Stromal cell of bone marrow (primary cell): Measurements from ENCODE around the gene ZNF841.
"Not testable (repeated sequence)": the region's sequence is repeated elsewhere in the genome, so short reads cannot be mapped to it uniquely, and the experiment has no call there.

Experiments used
- DNase-seq: peaks from one replicate; pipeline ENCODE4 v3.0.0-alpha.2; 2012; ENCODE audit warnings: low read depth

Gene ZNF841

DNA sequence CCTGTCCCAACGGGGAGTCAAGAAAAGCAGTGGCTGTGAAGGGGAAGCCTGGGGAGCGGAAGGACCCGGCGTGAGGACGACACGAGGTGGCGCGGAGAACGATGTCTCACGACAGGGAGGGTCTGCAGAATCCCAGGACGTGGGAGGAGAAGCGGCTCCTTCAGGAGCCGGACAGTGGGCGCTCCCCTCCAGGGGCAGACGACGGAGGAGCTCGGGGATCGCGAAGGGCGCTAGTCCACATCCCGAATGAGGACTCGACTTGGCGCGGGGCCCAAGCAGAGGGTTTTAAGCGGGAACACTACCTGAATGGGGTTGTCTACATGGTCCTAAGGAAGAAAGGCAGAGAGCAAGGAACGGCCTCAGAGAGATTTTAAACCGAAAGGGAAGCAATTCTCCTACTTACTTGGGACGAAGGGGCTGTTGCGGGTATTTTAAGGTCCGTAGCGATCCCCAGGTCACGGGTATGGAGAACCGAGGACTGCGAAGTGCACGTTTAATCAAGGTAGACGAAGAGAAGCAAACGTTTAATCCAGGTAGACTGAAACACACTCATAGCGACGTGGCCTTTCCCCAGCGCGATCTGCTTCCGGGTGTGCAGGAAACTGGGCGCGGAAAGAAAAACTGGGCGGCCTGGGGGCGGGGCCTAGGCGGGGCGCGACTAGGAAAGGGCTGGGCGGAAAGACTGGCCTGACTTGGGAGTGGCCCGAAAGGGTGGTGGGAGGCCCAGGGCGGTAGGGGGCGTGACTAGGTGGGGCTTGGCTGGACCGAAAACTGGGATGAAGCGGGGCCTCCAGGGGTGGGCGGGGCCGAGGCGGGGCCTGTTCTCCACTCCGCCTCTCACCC, at the start of gene ZNF841:
TSS of gene ZNF841 (minus strand) at position 594 of the 843 bp plus-strand sequence. CDS start 10,964 bp downstream, outside the sequence.
- DNase-seq, result peak; percentile 94

DNA sequence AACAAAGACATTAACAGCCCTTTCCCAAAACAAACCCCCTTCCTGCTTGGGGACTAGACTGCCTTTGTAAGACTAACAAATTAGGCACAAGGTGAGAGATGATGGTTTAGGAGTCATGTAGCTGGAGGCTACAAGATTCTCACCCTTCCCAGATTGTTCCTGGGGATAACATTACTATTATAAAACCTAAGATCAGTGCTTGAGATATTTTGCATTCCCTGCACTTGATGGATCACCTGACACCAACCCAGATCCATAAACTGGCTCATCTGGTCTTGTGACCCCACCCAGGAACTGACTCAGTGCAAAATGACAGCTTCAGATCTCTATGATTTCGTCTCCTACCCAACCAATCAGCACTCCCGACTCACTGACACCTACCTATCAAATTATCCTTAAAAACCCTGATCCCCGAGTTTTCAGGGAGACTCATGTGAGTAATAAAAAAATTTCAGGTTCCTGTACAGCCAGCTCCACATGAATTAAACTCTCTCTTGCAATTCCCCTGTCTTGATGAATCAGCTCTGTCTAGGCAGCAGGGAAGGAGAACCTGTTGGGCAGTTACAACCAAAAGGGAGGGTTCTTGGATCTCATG, 46.5 kb upstream of the ZNF841 start:
- DNase-seq, result no peak

GRCh38 chr19:52141203-52141602, 45.6 kb upstream of the ZNF841 start:
- no peak for DNase-seq

- no peak for DNase-seq
Observed at GRCh38 chr19:52140032-52140710, 44.6 kb upstream of the ZNF841 start.

DNA sequence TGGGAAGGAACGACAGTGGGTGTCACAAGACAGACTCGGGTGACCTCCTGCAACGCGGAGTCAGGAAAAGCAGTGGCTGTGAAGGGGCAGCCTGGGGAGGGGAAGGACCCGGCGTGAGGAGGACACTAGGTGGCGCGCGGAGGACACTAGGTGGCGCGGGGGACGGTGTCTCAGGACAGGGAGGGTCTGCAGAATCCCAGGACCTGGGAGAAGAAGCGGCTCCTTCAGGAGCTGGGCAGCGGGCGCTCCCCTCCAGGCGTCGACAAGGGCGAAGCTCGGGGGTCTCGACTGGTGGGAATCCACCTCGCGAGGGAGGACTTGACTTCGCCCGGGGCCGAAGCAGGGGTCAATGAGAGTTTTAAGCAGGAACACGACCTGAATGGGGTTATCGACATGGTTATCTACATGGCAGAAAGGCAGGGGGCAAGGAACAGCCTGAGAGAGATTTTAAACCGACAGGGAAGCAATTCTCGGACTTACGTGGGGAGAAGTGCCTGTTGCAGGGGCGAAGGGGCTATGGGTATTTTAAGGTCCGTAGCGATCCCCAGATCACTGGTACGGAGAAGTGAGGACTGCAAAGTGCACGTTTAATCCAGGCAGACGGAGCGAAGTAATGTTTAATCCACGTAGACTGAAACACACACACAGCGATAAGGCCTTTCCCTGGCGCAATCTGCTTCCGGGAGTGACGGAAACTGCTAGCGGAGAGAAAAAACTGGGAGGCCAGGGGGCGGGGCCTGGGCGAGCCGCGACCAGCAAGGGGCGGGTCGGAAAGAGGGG, 43.9 kb upstream of the ZNF841 start, which contains the start of gene ZNF616:
TSS of gene ZNF616 (minus strand) at position 687 of the 780 bp plus-strand sequence. CDS start 9,426 bp downstream, outside the sequence.
- DNase-seq, result peak; percentile 92

DNA sequence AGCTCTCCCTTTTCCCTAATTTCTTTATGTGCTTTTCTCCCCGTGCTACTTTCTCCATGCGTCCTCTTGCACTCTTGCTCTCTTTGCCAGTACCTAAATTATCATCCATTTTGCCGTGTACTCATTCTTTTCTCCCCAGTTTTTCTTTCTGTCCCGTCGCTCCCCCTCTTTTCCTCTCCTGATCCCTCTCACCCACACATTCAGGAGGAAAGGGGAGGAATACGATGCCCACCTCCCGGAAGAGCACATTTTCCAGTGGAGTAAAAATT, 43.4 kb upstream of the ZNF841 start:
- DNase-seq, result no peak

DNA sequence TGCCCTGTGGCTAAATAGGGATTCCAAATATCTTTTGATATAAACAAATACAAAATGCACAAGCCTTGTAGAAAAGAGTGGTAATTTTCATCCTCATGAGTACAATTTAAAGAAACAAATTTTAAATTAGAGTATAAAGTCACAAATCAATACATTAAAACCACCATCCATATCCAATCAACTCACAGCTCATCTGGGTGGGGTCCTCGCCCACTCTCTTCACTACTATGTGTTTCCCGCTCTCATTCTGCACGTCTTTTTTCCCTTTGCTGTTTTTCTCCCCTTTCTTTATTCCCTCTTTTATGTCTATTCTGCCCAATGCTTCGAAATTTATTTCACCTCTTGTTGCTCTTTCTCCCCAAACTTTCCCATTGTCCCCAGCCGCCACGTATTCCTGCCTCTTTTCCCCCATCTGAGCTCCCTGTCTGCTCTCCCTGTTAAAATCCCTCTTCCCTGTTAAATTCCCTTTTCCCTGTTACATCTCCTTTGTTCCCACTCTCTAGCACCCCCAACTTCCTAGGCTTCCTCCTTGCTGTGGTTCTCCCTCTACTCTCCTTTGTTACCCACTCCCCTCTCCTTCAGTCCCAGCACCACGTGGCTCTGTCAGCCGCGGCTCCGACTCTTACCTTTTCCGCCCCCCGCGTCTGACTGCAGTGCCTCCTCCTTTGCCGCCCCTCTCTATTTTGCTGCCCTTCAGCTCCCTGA, 42.9 kb upstream of the ZNF841 start:
- no peak for DNase-seq

DNA sequence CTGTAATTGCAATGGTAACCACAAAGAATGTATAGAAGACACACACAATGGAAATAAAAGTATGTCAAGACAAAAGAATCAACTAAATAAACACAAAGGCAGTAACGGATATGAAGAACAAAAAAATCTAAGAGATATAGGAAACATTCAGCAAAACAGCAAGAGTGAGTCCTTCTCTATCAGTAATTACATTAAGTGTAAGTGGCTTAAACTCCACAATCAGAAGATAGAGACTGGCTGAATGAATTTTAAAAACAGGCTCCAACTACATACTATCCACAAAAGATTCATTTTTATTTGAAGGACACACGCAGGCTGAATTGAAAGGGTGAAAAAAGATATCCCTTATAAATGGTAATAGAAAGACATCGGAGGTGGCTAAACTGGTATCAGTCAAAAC, 24.7 kb upstream of the ZNF841 start:
- DNase-seq, result no peak

DNA sequence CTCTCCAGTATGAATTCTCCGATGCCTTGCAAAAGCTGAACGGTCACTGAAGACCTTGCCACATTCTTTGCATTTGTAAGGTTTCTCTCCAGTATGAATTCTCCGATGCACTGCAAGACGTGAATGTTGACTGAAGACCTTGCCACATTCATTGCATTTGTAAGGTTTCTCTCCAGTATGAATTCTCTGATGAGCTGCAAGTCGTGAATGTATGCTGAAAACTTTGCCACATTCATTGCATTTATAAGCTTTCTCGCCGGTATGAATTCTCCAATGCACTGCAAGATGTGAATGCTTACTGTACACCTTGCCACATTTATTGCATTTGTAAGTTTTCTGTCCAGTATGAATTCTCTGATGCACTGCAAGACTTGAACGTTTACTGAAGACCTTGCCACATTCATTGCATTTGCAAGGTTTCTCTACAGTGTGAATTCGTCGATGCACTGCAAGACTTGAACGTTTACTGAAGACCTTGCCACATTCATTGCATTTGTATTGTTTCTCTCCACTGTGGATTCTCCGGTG, 20.0 kb upstream of the ZNF841 start:
- no peak for DNase-seq

GRCh38 chr19:52114691-52115090, 19.1 kb upstream of the ZNF841 start:
- no peak for DNase-seq

GRCh38 chr19:52112624-52113023, 17.1 kb upstream of the ZNF841 start:
- DNase-seq, result no peak

- no peak for DNase-seq
Observed at GRCh38 chr19:52110780-52111179, 15.2 kb upstream of the ZNF841 start.

GRCh38 chr19:52102782-52103181, 7.2 kb upstream of the ZNF841 start:
- DNase-seq, result no peak

DNA sequence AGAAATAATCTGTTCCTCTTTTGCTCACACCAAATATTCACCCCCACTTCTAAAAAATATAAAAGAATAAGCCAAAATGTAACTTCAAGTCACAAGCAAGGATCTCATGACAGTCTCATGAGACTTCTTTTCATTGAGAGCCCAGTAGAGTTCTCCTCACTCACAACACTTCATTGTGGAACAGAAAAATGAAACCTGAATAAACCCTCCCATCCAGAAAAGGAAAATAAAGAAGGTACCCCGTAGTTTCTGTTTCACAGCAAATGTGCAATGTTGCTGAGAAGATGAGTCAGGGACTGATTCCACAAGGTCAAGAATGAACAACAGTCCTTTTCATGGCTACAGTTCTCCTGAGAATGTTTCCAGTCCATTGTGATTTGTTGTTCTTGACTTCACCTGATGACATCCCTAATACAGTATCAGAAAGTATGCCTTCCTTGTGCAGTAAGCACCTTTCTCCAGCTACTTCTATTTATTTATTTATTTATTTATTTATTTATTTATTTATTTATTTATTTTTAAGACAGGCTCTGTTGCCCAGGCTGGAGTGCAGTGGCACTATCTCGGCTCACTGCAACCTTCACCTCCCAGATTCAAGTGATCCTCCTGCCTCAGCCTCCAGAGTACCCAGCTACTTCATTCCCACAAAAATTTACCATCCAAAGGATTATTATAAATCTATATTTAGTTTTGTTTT, 6.4 kb upstream of the ZNF841 start:
- no peak for DNase-seq

- DNase-seq, result peak; percentile 14
Observed at GRCh38 chr19:52099497-52100138, 4.1 kb upstream of the ZNF841 start.

DNA sequence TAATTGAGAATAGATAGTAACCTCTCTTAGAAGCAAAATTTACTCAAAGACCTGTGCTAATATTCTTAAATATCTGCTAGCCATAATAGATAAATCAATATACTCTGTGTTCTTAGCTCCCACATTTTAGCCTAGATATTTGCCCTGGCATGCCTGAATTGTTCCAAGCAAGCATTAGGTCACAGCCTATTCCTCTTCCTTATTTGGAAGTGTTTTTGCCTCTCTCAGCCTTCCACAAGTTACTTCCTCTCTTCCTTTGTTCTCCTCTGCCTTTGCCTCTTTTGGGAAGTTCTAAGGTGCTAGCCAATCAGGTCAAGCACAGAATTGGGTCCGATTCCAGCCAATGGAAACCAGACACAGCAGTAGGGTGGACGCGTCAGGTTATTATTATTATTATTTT, 851 bp upstream of the ZNF841 start:
- DNase-seq, result not testable (repeated sequence)

GRCh38 chr19:52094526-52095130, 937 bp downstream of the ZNF841 start:
- DNase-seq, result no peak

DNA sequence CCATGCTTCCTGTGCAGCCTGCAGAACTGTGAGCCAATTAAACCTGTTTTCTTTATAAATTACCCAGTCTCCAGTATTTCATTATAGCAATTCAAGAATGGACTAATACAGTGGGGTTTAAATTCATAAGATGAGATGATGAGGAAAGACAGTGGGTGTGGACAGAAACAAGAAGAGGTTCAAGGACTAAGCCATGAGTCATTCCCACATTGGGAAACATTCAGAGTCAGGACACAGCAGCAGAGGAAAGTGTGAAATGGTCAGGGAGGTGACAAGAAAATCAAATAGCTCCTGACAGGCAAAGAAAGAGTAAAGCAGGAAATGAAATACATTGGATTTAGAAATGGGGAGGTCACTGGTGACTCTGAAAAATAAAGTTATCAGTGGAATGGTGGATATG, 9.1 kb downstream of the ZNF841 start:
- DNase-seq, result peak; percentile 13

DNA sequence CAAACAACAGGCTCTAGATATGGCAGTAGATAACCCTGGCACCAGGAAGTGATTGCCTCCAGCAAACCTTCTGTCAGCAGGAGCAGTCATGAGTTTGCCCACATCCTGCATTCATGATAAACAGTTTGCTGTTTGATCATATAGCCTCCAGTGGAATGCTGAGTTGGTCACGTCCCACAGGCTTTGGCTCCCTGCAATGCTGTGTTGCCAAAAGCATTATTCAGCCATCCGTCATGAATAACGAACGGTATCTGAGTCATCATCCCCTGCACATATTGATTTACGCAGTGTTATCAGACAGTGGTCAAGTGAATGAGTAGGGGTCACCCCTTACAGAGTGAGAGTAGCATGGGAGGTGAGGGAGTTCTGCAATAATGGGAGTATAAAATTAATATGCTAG, 25.1 kb downstream of the ZNF841 start:
- DNase-seq, result no peak

- DNase-seq, result no peak
Observed at GRCh38 chr19:52069653-52070052, 25.9 kb downstream of the ZNF841 start.
